ENCODE results near the gene SMCO4.

DNA sequence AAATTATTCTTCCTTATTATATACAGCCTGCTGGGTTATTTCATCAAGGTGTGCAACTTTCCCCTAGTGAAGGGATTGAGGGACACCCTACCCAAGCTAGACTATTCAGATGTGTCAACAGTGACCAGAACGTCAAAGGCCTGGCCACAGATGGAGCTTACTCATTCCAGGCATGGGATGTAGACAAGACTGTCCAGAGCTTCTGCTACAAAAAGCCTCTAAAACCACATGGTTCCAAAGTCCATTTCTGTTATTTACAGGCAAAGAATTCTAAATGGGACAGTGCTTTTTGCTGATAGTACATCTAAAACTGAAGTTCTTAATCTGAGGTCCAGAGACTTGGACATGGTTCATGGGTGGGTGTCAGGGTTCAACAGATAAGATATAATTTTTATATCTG lies 9.7 kb upstream of the SMCO4 start:
- TF ChIP-seq, protein P1, sequence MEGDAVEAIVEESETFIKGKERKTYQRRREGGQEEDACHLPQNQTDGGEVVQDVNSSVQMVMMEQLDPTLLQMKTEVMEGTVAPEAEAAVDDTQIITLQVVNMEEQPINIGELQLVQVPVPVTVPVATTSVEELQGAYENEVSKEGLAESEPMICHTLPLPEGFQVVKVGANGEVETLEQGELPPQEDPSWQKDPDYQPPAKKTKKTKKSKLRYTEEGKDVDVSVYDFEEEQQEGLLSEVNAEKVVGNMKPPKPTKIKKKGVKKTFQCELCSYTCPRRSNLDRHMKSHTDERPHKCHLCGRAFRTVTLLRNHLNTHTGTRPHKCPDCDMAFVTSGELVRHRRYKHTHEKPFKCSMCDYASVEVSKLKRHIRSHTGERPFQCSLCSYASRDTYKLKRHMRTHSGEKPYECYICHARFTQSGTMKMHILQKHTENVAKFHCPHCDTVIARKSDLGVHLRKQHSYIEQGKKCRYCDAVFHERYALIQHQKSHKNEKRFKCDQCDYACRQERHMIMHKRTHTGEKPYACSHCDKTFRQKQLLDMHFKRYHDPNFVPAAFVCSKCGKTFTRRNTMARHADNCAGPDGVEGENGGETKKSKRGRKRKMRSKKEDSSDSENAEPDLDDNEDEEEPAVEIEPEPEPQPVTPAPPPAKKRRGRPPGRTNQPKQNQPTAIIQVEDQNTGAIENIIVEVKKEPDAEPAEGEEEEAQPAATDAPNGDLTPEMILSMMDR (IDR thresholded peaks at IDR 0.05) = no peak
- no peak for TF ChIP-seq POLR2A (IDR thresholded peaks at IDR 0.05)
